Measurements from ENCODE around the gene ZNRD2.

DNA sequence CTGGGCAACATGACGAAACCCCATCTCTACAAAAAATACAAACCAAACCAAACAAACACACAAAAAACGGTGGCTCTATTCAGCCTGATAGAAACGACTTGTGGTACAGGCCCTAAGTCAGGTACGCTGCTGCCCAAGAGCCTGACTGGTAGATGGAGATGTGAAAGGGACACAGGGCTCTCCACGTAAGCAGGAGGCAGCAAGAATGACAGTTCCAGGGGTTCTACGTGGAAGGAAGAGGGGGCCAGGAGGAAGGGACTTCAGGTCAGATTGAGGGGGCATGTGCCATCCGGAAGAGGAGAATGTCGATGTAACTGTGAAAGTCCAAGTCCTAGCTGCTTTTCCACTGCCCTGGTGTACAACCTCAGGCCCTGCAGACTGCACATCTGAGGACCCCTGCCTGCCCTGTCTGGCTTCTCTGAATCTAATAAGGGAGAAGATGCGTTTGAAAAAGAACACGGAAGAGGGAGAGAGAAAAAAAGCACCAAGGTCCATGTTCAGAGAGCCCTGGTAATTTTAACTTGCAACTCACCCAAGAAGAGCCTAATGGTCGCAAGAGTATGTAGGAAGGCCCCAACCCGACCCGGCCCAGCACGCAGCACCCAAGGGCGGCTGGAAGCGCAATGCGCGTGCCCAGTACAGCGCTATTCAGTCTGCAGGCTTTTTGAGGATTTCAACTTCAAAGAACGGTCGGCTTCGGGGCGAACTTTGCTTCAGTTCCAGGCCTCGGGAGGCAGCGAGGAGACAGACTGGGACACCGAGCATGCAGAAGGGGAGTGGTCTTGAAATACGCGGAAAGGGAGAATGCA, 909 bp upstream of the ZNRD2 start:
- TF ChIP-seq, protein P1, sequence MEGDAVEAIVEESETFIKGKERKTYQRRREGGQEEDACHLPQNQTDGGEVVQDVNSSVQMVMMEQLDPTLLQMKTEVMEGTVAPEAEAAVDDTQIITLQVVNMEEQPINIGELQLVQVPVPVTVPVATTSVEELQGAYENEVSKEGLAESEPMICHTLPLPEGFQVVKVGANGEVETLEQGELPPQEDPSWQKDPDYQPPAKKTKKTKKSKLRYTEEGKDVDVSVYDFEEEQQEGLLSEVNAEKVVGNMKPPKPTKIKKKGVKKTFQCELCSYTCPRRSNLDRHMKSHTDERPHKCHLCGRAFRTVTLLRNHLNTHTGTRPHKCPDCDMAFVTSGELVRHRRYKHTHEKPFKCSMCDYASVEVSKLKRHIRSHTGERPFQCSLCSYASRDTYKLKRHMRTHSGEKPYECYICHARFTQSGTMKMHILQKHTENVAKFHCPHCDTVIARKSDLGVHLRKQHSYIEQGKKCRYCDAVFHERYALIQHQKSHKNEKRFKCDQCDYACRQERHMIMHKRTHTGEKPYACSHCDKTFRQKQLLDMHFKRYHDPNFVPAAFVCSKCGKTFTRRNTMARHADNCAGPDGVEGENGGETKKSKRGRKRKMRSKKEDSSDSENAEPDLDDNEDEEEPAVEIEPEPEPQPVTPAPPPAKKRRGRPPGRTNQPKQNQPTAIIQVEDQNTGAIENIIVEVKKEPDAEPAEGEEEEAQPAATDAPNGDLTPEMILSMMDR (IDR thresholded peaks at IDR 0.05; ENCODE audit: insufficient read depth, low read length, poor library complexity, severe bottlenecking), result no peak
- no peak for TF ChIP-seq EZH2phosphoT487 (conservative IDR thresholded peaks at IDR 0.05; ENCODE audit: low read length)
